ENCODE measurements around the gene PLXNA1.

The PLXNA1 gene

DNA sequence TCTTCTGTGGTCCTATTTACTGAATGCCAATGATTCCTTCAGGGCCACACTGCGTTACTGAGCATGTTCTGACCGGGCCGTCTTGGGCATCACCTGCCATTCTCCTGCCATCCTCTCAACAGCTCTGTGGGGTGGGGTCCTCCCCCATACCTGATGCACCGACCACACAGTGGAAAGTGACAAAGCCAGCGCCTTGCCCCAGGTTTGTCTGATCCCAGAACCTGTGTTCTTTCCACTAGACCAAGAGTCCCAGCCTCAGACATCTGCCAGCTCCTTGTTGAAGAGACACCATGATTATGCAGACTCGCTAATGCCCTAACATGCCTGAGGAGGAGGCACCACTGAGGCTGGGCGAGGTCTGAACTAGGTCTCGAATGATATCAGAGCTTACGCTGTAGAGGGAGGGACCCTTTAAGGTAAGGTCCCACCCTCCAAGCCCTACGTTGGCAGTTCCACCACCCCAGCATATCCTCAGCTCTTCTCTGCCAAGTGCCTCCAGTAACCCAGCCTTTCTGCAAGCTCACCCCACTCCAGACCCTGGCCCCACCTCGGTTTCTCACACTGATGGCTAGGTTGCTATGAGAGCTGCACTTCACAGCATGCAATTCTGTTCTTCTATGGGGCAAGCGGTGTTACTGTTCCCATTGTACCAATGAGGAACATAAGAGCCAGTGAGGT, 29.8 kb upstream of the PLXNA1 start:
- no peak for DNase-seq (ENCODE audit: low read depth)

DNA sequence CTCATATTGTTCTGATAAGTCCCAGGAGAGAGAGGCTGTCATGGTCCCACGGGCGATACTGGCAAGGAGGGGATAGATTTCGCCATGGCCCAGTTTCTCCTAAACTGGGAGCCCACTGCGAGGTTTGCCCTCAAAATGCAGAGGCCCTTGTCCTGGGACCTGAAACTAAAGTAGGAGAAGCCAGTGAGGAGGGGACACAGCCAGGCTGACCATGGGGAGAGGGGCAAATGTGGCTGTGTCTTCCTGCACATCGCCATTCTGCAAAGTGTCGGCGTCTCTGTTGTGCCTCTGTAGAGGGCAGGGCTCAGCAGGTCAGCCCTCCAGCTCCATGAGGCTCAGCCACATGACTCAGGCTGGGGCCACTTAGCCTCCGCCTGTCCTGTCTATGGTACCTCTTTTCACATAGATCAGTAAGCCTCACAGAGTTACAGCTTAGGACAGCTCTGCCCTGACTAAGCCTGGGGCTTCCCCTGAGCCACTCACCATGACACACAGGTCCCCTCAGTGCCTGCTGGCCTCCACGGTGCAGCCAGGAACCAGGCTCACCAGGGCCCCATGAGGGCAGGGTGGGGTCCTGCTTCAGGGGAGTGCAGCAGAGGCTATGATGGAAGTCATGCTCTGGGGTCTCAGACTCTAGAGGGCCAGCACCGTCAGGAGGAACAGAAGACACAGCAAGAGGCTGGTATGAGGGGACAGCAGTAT, 28.6 kb upstream of the PLXNA1 start:
- DNase-seq (ENCODE audit: low read depth): no peak

DNA sequence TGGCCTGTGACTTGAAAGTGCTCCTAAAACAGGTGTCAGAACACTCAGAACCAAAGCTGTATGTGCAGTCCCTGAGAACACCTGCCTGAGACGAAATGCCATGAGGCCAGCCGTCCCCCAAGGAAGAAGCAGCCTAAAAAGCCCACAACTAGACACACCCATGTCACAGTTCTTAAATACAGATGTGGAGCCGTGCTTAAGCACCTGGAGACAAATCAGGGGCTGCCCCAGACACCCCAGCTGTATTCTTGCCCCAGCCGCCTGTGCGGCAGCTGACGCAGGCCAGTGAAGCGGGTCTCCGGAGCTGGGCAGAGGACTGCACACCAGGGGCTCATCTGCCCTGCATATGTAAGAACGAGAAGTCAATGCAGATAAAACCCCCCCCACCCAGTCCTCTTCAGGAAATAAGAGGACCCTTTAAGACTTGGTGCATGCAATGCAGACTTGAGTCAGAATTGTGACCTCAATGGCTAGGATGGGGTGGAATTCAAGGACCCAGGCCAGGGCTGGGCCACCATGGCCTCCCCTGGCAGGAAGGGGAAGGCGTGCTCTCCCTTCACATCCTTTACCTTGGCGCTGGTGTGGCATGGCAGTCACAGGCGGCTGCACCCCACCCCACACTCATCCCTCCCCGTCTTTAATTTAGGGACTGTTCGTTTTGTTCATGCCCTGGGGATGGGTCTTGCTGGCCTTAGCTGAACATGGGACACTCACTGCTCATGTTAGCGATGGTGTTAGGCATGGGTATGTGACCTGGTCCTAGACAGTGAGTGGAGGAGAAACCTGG, 27.7 kb upstream of the PLXNA1 start:
- DNase-seq (ENCODE audit: low read depth): no peak

DNA sequence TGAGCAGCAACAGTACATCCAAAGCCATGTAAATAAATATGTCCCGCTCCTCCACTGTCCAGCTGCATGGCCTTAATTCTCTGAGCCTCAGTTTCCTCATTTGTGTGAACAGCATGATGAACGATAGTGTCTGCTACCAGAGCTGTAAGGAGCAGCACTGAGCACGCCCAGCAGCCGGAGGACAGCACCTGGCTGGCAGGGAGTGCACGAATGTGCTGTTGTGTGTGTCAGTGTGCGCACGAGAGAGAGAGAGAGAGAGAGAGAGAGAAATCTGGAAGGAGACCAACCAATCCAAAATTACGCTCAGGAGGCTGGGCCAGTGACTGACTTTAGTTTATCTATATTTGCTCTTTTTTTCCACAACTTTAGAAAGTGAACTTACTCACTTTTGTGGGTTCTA, 26.6 kb upstream of the PLXNA1 start:
- DNase-seq (ENCODE audit: low read depth): no peak

- DNase-seq (ENCODE audit: low read depth): no peak
Observed at GRCh38 chr3:126956866-126957650, 25.9 kb upstream of the PLXNA1 start.

DNA sequence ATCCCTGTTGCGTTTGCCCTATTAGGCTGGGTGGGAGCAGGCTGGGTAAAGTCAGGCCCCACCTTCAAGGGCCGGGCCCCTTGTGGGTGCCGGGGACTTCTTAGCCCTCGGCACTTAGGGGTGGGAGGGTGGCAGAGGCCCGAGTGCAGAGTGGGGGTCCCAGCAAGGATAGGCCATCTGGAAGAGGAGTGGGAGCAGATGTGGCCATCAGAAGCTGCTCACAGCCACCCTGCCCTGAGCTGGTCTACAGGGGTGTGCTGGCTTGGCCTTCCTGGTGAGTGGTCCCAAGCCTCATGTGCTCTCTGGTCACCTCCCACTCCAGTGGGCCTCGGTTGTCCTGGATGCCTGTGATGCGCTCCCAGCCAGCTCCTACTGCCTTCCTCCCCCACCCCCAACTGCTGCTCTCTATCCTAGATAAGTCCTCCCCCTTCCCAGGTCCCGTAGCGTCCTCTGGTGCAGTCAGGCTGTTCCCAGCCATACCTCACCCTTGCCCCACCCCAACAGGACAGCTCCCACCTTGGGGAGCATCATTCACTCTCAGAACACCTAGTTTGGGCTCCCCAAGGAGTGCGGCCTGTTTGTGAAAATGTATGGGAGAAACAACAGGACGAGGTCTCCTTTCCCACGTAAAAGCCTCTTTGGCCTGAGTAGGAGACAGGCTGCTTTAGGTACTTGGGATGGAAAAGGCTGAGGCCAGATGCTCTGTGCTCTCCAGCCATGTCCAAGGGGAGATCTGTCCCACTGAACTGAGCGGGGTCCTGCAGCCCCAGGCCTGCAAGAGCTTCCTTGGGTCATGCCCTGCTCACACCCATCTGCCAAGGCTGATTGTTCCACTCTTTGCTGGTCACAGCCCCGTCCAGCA, 24.9 kb upstream of the PLXNA1 start:
- DNase-seq (ENCODE audit: low read depth): no peak

DNA sequence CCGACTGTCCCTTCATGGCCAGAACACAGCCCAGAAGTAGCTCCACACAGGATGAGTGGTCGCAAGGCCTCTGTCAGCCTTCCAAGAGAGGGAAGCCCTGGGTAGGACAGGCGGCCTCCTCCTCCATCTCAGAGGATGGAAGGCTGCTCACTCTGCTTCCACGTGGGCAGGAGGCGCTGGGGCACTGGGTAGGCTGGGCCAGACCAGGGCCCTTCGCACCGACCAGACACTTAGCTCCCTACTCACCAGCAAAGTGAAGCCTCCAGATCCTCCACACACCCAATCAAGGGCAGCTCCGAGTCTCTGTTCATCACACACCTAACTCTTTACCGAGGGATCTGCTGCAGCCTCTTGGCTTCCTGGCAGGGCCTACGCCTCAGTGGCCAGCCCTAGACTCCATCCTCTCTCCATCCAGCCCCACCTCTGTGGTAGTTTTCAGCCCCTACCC, 24.3 kb upstream of the PLXNA1 start:
- no peak for DNase-seq (ENCODE audit: low read depth)

DNA sequence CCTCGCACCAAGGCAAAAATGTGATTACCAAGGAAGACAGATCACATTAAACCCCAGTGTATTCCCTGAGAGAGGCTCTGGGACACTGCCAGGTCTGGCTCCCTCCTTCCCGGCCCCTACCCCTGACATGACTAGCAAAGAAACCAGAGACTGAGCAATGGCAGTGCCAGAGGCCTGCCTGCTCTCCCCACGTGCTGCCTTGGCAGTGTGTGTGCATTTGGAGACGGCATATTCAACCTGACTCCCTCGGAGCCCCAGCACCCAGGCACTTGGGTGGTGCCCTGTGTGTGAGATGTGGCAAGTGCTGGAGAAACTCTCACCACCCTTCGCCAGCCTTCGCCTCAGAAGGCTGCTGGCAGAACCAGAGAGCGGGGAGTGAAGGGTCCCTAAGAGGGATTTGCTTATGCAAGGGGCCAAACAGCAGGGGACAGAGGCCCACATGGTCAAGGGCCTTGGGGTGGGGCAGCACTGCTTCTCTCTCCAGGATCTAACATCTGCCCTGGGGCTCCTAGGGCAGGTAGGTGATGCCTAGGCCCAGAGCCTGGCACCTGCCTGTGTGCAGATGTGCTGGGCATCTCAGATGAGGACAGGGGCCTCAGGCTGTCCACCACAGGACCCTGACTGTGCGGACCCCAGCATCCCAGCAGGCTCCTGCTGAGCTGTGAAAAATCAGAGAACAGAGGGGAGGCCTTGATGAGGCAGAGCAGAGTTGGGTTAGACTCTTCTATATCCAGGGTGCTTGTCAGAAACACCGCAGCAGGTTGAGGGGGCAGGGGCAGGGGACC, 23.6 kb upstream of the PLXNA1 start:
- DNase-seq (ENCODE audit: low read depth): no peak

GRCh38 chr3:126959921-126960603, 22.9 kb upstream of the PLXNA1 start:
- peak; percentile 71 for DNase-seq (ENCODE audit: low read depth)

DNA sequence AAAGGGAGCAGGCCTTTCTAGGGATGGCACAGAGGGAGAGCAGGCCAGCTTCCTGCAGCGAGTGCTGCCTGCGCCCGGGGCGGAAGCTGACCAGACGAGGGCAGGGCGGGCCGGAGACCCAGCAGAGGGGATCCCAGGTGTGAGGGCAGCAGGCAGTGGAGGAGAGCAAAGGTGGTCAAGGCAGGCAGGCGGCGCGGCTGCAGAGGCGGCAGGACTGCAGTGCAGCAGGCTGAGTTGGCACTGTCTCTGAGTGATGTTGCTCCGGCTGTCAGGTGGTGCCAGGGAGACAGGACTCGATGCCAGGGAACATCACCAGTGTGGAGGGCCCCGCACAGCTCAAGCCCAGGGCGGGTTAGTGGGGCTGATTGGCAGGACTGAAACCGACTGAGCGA, 22.3 kb upstream of the PLXNA1 start:
- no peak for DNase-seq (ENCODE audit: low read depth)

GRCh38 chr3:126961191-126961790, 21.6 kb upstream of the PLXNA1 start:
- DNase-seq (ENCODE audit: low read depth): peak; percentile 57

DNA sequence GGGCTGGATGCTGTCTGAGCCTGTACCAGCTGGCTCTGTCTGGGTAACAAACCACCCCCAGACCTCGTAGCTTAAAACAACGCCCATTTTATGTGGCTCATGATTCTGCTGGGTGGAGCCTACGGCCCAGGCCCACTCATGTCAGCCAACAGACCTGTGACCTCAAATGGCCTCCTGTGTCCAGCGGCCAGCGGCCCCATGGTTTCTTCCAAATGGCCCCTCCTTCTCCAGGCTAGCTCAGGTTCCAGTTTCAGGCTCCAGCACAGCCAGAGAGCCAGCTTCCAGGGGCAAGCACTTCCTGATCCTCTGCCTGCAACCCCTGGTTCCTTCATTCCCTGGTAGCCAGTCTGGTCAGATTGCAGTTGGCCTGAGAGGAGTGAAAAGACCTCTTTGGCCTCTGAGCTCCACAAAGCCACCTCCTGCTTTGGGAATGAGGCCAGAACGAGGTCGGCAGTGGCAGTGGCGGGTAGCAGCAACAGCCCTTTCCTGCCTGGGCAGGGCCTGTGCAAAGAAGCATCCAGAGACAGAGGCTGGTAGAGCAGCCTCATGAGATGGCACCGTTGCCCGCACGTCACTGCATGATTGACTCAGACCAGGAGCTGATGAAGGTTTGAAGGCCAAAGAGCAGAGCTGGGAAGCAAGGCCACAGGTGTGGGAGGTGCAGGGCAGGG, 21.0 kb upstream of the PLXNA1 start:
- DNase-seq (ENCODE audit: low read depth): no peak

DNA sequence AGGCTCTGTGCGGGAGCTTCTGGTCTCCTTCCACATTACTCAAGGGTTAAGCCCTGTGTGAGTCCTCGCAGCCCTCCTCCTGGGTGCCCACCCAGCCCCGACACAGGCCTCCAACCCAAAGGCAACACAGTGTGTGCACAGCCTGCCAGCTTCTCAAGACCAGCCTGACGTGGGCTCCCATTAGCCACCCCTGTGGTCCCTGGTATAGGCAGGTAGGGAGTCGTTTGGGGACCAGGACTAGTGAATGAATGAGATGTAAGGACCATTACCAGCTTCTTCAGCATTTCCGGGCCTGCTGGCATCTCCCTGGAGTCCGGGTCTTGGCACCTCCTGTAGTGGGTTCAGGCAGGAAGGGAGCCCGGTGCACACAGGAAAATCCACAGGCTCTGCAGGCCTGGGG, 20.2 kb upstream of the PLXNA1 start:
- DNase-seq (ENCODE audit: low read depth): no peak

- no peak for DNase-seq (ENCODE audit: low read depth)
Observed at GRCh38 chr3:126963261-126964190, 19.4 kb upstream of the PLXNA1 start.

DNA sequence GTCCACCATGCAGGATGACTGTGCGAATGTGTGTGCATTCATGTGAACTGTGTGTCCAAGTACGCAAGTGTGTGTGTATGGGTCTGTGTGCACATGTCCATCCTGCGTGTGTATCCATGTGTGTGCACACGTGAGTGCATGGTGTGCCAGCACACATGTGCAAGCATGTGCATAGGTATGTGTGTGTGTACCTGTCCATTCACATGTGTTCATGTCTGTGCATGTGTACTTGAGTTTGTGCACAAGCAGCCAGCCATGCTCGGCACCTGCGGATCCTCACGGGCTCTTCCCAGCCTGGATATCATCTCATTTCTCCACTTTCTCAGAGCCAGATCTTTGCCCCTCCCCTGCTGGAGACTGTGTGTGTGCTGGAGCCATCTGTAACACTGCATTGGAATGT, 18.7 kb upstream of the PLXNA1 start:
- DNase-seq (ENCODE audit: low read depth): no peak

- DNase-seq (ENCODE audit: low read depth): no peak
Observed at GRCh38 chr3:126964950-126965349, 18.0 kb upstream of the PLXNA1 start.

GRCh38 chr3:126965526-126966080, 17.3 kb upstream of the PLXNA1 start:
- DNase-seq (ENCODE audit: low read depth): no peak
